IMR-90 (cell line): ENCODE data around the gene TEK. TPM values are rescaled to one million over a fixed set of nuclear protein-coding genes. Genes with fewer than 3 reads are reported as not detected.

Experiments used
- ATAC-seq: fragments of 200-7000 bp; cut with Tn5 transposase; 2 replicates; pipeline ENCODE4 v1.9.1; 2020; ENCODE audit warnings: low read depth, mild to moderate bottlenecking, moderate library complexity
- BruUV-seq: library from RNA; stranded (reverse); fragments of 400-500 nt; replicated peaks from 2 replicates; lab custom pipeline; 2021; lab: Mats Ljungman, UMichigan
- CTCF ChIA-PET: fragments of 300-600 bp; formaldehyde crosslinking; extraction: SDS; loops from one replicate; lab custom pipeline; 2021; ENCODE audit warnings: antibody characterized with exemption; lab: Yijun Ruan, JAX
- POLR2A ChIA-PET: fragments of 300-600 bp; sonication (Branson Sonifier 250); formaldehyde crosslinking; loops from one replicate; lab custom pipeline; 2022; ENCODE audit warnings: antibody characterized with exemption; ENCODE audit not compliant: unreplicated experiment; lab: Charles Lee
- DNase-seq: peaks from one replicate; pipeline ENCODE4 v3.0.0; 2013
- H2AFZ ChIP-seq: replicated peaks from 2 replicates; pipeline ENCODE3; 2013; ENCODE audit warnings: low read length, mild to moderate bottlenecking; ENCODE audit not compliant: poor library complexity
- H2AK5ac ChIP-seq: 2 replicates; pipeline ENCODE4 v1.6.1; 2013; ENCODE audit warnings: low read depth, low read length, inconsistent platforms
- H2AK9ac ChIP-seq: replicated peaks from 2 replicates; pipeline ENCODE3; 2013; ENCODE audit warnings: mild to moderate bottlenecking, low read depth, low read length, moderate library complexity; ENCODE audit not compliant: poor library complexity
- H2BK120ac ChIP-seq: 2 replicates; pipeline ENCODE4 v1.6.1; 2013; ENCODE audit warnings: low read depth, low read length, inconsistent platforms
- H2BK15ac ChIP-seq: 3 replicates; pipeline ENCODE4 v1.6.1; 2013; ENCODE audit warnings: low read depth, low read length, inconsistent platforms
- H2BK20ac ChIP-seq: 2 replicates; pipeline ENCODE4 v1.6.1; 2013; ENCODE audit warnings: low read depth, mild to moderate bottlenecking, inconsistent platforms, low read length, moderate library complexity
- H2BK5ac ChIP-seq: 2 replicates; pipeline ENCODE4 v1.6.1; 2013; ENCODE audit warnings: mild to moderate bottlenecking, low read depth, low read length, inconsistent platforms; ENCODE audit not compliant: poor library complexity, severe bottlenecking
- H3K14ac ChIP-seq: replicated peaks from 2 replicates; pipeline ENCODE4 v1.6.1; 2013; ENCODE audit warnings: low read depth, low read length, inconsistent platforms
- H3K18ac ChIP-seq: 2 replicates; pipeline ENCODE4 v1.6.1; 2013; ENCODE audit warnings: low read depth, low read length, control low read depth
- H3K23ac ChIP-seq: 2 replicates; pipeline ENCODE4 v1.6.1; 2013; ENCODE audit warnings: low read depth, low read length, inconsistent platforms
- H3K27ac ChIP-seq: 2 replicates; pipeline ENCODE4 v1.5.1; 2013; ENCODE audit warnings: mild to moderate bottlenecking, control low read depth, low read length; ENCODE audit not compliant: insufficient read depth
- H3K27me3 ChIP-seq: 2 replicates; pipeline ENCODE4 v1.6.1; 2013; ENCODE audit warnings: low read length; ENCODE audit not compliant: control insufficient read depth, insufficient read depth
- H3K36me3 ChIP-seq: 2 replicates; pipeline ENCODE4 v1.6.1; 2013; ENCODE audit warnings: low read length, mixed read lengths; ENCODE audit not compliant: control insufficient read depth, insufficient read depth
- H3K4ac ChIP-seq: 2 replicates; pipeline ENCODE4 v1.6.1; 2013; ENCODE audit warnings: low read depth, low read length, inconsistent platforms
- H3K4me1 ChIP-seq: 2 replicates; pipeline ENCODE4 v1.6.1; 2013; ENCODE audit warnings: low read length, mixed read lengths; ENCODE audit not compliant: control insufficient read depth, insufficient read depth
- H3K4me2 ChIP-seq: 2 replicates; pipeline ENCODE4 v1.6.1; 2013; ENCODE audit warnings: low read depth, mild to moderate bottlenecking, control low read depth, low read length, moderate library complexity
- H3K4me3 ChIP-seq: 2 replicates; pipeline ENCODE4 v1.5.1; 2013; ENCODE audit warnings: low read depth, mild to moderate bottlenecking, control low read depth, low read length, moderate library complexity; ENCODE audit not compliant: insufficient read depth
- H3K56ac ChIP-seq: 2 replicates; pipeline ENCODE4 v1.6.1; 2013; ENCODE audit warnings: low read length, inconsistent platforms; ENCODE audit not compliant: insufficient read depth; ENCODE audit errors: extremely low read depth
- H3K79me1 ChIP-seq, 2 experiments: 2 replicates each; pipeline ENCODE4 v1.6.1; 2013; ENCODE audit warnings: low read length in 2 of 2, inconsistent platforms in 1 of 2, low read depth in 1 of 2
- H3K9ac ChIP-seq: 2 replicates; pipeline ENCODE4 v1.6.1; 2013; ENCODE audit warnings: low read depth, low read length, control low read depth
- H3K9me1 ChIP-seq: 2 replicates; pipeline ENCODE4 v1.6.1; 2013; ENCODE audit warnings: low read length, inconsistent platforms; ENCODE audit not compliant: insufficient read depth
- H3K9me3 ChIP-seq: 2 replicates; pipeline ENCODE4 v1.6.1; 2013; ENCODE audit warnings: low read length; ENCODE audit not compliant: control insufficient read depth, insufficient read depth
- H4K20me1 ChIP-seq: 2 replicates; pipeline ENCODE4 v1.6.1; 2013; ENCODE audit warnings: low read length, inconsistent platforms; ENCODE audit not compliant: insufficient read depth
- H4K5ac ChIP-seq: 2 replicates; pipeline ENCODE4 v1.6.1; 2013; ENCODE audit warnings: mild to moderate bottlenecking, low read depth, low read length, control low read depth
- H4K8ac ChIP-seq, 2 experiments: 2 replicates each; pipeline ENCODE4 v1.6.1; 2013; ENCODE audit warnings: low read depth in 2 of 2, low read length in 2 of 2, control low read depth in 1 of 2, inconsistent platforms in 1 of 2
- H4K91ac ChIP-seq: 2 replicates; pipeline ENCODE4 v1.6.1; 2013; ENCODE audit warnings: low read depth, low read length, inconsistent platforms; ENCODE audit not compliant: insufficient read depth
- BHLHE40 ChIP-seq: fragments of 150-350 bp; IDR thresholded peaks from 2 replicates; pipeline ENCODE4 v1.6.1; 2016; ENCODE audit warnings: mild to moderate bottlenecking, low read depth, low read length
- CEBPB ChIP-seq: IDR thresholded peaks from 2 replicates; pipeline ENCODE4 v1.6.1; 2012; ENCODE audit warnings: low read depth, low read length, improper control_type of control experiment
- CHD1 ChIP-seq: IDR thresholded peaks from 2 replicates; pipeline ENCODE4 v1.6.1; 2012; ENCODE audit warnings: low read depth, low read length, improper control_type of control experiment
- CTCF ChIP-seq: conservative IDR thresholded peaks from 2 replicates; pipeline ENCODE4 v1.5.1; 2012; ENCODE audit warnings: mild to moderate bottlenecking, low read depth, low read length, improper control_type of control experiment
- ELK1 ChIP-seq: fragments of 150-350 bp; IDR thresholded peaks from 2 replicates; pipeline ENCODE4 v1.6.1; 2016; ENCODE audit warnings: low read depth, mild to moderate bottlenecking, low read length, moderate library complexity, borderline replicate concordance
- FOS ChIP-seq: fragments of 150-350 bp; IDR thresholded peaks from 2 replicates; pipeline ENCODE4 v1.6.1; 2016; ENCODE audit warnings: low read depth, low read length
- MAFK ChIP-seq: IDR thresholded peaks from 2 replicates; pipeline ENCODE4 v1.6.1; 2012; ENCODE audit warnings: low read depth, low read length, improper control_type of control experiment
- MAZ ChIP-seq: IDR thresholded peaks from 2 replicates; pipeline ENCODE4 v1.6.1; 2012; ENCODE audit warnings: low read depth, mild to moderate bottlenecking, low read length, improper control_type of control experiment, moderate library complexity, borderline replicate concordance
- MXI1 ChIP-seq: IDR thresholded peaks from 2 replicates; pipeline ENCODE4 v1.6.1; 2012; ENCODE audit warnings: low read depth, mild to moderate bottlenecking, low read length, moderate library complexity, borderline replicate concordance
- NFE2L2 ChIP-seq: fragments of 150-350 bp; IDR thresholded peaks from 2 replicates; pipeline ENCODE4 v1.6.1; 2016; ENCODE audit warnings: low read depth, mild to moderate bottlenecking, low read length
- POLR2A ChIP-seq: IDR thresholded peaks from 2 replicates; pipeline ENCODE4 v1.6.1; 2012; ENCODE audit warnings: mild to moderate bottlenecking, low read depth, low read length
- RAD21 ChIP-seq: IDR thresholded peaks from 2 replicates; pipeline ENCODE4 v1.6.1; 2012; ENCODE audit warnings: low read length, improper control_type of control experiment
- RCOR1 ChIP-seq: IDR thresholded peaks from 2 replicates; pipeline ENCODE4 v1.6.1; 2012; ENCODE audit warnings: mild to moderate bottlenecking, low read length, improper control_type of control experiment; ENCODE audit not compliant: insufficient replicate concordance
- RFX5 ChIP-seq: IDR thresholded peaks from 2 replicates; pipeline ENCODE4 v1.8.0; 2012; ENCODE audit warnings: low read depth, mild to moderate bottlenecking, low read length, moderate library complexity
- SMC3 ChIP-seq: fragments of 150-350 bp; IDR thresholded peaks from 2 replicates; pipeline ENCODE4 v1.6.1; 2016; ENCODE audit warnings: low read depth, mild to moderate bottlenecking, antibody characterized with exemption, low read length, moderate library complexity
- USF2 ChIP-seq: fragments of 150-350 bp; IDR thresholded peaks from 2 replicates; pipeline ENCODE4 v1.6.1; 2017; ENCODE audit warnings: mild to moderate bottlenecking, antibody characterized with exemption, low read length, low read depth
- WGBS, 2 experiments: methylation state at CpG; one replicate each; pipeline versions ENCODE4 v1.1.5 to v1.1.7; 2013; ENCODE audit warnings: missing lambda C conversion rate in 2 of 2; ENCODE audit not compliant: insufficient read length in 1 of 2; ENCODE audit errors: extremely low coverage in 2 of 2; 5-methylcytosine and 5-hydroxymethylcytosine counted together
- dilution Hi-C: fragments of 300-500 bp; cut with HindIII; formaldehyde crosslinking; loops from one replicate; pipeline ENCODE4 v1.14.3; 2018; ENCODE audit warnings: low sequenced_read_pairs; ENCODE audit not compliant: unreplicated experiment
- in situ Hi-C: fragments of 300-500 bp; cut with MboI; formaldehyde crosslinking; loops from 3 replicates; pipeline ENCODE4 v1.14.3; 2019; ENCODE audit warnings: low sequenced_read_pairs, inconsistent platforms, mixed read lengths
- intact Hi-C: fragments of 100-400 bp; cut with micrococcal nuclease; formaldehyde crosslinking; loops from 2 replicates; pipeline ENCODE4 v1.10.0; 2022
- polyA plus RNA-seq, 3 experiments: library from polyadenylated mRNA; depleted of rRNA; stranded (reverse); fragments of >200 nt; gene quantifications; 2 replicates each; pipeline ENCODE4 v1.2.3, GENCODE V29; 2012; ENCODE audit warnings: low replicate concordance in 1 of 3
- total RNA-seq: library from RNA; depleted of rRNA; stranded (reverse); fragments of >200 nt; gene quantifications from 2 replicates; pipeline ENCODE4 v1.2.3, GENCODE V29; 2012

Gene TEK
- total and polyA plus RNA-seq, 2 of the 4 experiments (the other 2 are of a cell fraction): 6.3 to 11.7 TPM

GRCh38 chr9:27090711-27091110 lies 18.3 kb upstream of the TEK start:
- ChIA-PET POLR2A (no interaction called here), CTCF (no interaction called here)
- H3K9ac ChIP-seq: no peak overlapping the region
- no peak overlapping the region for H3K4me2 ChIP-seq
- H3K4me1 ChIP-seq: peaks cover 23% of the 10 kb centered on the region
- intact Hi-C loops: no loop called here
- peak overlapping the region; percentile 100 for H2BK5ac ChIP-seq
- no peaks in the 10 kb centered on the region for H3K36me3 ChIP-seq
- H3K56ac ChIP-seq: no peak overlapping the region
- peak overlapping the region; percentile 93; the same call in 1 of the 2 replicates for H3K27ac ChIP-seq
- H2BK120ac ChIP-seq: peak overlapping the region; percentile 87
- in situ Hi-C loops: no loop called here
- H4K8ac ChIP-seq: peak overlapping the region in 1 of 2 experiments; percentile 92; a peak in 3 of 4 replicates
- no peak overlapping the region for H2AK9ac ChIP-seq
- H3K23ac ChIP-seq: no peak overlapping the region
- dilution Hi-C loops: no loop called here
- no TSS peak for BruUV-seq
- H3K4ac ChIP-seq: peak overlapping the region; percentile 45; the same call in 1 of the 2 replicates
- H2AFZ ChIP-seq: no peak overlapping the region
- WGBS, 2 experiments: no CpG with 5 or more reads among the region's 1 CpG
- peak overlapping the region; percentile 75 for H2BK20ac ChIP-seq
- DNase-seq: no peak
- ATAC-seq: no peak
- peak overlapping the region; percentile 85 for H3K18ac ChIP-seq
- H3K4me3 ChIP-seq: no peak overlapping the region
- H2AK5ac ChIP-seq: 0 out of 2 replicates have a peak overlapping the region, but pooled peaks have one; percentile 43
- no peaks in the 10 kb centered on the region for H4K20me1 ChIP-seq
- TF ChIP-seq MAFK (no peak), SMC3 (no peak), CHD1 (no peak), USF2 (no peak), CTCF (no peak), ELK1 (no peak), BHLHE40 (no peak), MXI1 (no peak), NFE2L2 (no peak), RFX5 (no peak), FOS (no peak), CEBPB (no peak), RCOR1 (no peak), MAZ (no peak), RAD21 (no peak), POLR2A (no peak)
- peak overlapping the region; percentile 53; the same call in 1 of the 3 replicates for H2BK15ac ChIP-seq
- no peaks in the 10 kb centered on the region for H3K9me1 ChIP-seq
- H3K27me3 ChIP-seq: no peaks in the 10 kb centered on the region
- no peak overlapping the region for H3K14ac ChIP-seq
- H4K91ac ChIP-seq: peak overlapping the region; percentile 31
- H3K9me3 ChIP-seq: no peaks in the 10 kb centered on the region
- H4K5ac ChIP-seq: no peak overlapping the region
- H3K79me1 ChIP-seq: no peaks in the 10 kb centered on the region; a peak in 1 of 4 replicates
